ENCODE measurements around the gene LOXL1.

GRCh38 chr15:73905225-73905827 is 20.9 kb upstream of the LOXL1 start:
- TF ChIP-seq CTCF (IDR thresholded peaks at IDR 0.05) (no peak), POLR2A (IDR thresholded peaks at IDR 0.05) (no peak)

Measured in body of pancreas (tissue), 4 donors.